SKM-1 treated with dmso at 0.1 percent for 144 hours (cell line): ENCODE results near the gene PITPNM3.
"Not testable (repeated sequence)": the region's sequence is repeated elsewhere in the genome, so short reads cannot be mapped to it uniquely, and the experiment has no call there.

Experiments used
- DNase-seq: peaks from one replicate; lab custom pipeline; 2025; ENCODE audit not compliant: unreplicated experiment; lab: John Stamatoyannopoulos, UW

The PITPNM3 gene

DNA sequence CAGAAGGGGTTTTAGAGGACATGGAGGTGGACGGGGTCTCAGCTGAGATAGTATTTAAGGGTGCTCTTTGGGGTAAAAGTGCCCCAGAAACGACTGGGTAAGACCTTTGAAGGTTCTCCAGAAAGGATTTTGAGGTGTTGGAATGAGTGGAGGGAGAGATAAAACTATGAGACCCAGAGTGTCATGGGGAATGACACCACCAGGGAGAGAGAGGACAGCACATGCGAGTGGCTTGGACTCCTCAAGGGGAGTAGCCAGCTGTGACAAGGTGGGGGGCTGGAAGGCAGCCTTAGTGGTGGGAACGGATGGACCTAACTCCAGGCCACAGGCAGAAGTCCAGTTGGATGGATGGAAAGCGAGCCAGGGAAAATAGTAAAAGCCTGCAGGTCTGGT, 19.2 kb upstream of the PITPNM3 start:
- DNase-seq: no peak

GRCh38 chr17:6574687-6575595, 18.6 kb upstream of the PITPNM3 start:
- DNase-seq: peak; percentile 50

DNA sequence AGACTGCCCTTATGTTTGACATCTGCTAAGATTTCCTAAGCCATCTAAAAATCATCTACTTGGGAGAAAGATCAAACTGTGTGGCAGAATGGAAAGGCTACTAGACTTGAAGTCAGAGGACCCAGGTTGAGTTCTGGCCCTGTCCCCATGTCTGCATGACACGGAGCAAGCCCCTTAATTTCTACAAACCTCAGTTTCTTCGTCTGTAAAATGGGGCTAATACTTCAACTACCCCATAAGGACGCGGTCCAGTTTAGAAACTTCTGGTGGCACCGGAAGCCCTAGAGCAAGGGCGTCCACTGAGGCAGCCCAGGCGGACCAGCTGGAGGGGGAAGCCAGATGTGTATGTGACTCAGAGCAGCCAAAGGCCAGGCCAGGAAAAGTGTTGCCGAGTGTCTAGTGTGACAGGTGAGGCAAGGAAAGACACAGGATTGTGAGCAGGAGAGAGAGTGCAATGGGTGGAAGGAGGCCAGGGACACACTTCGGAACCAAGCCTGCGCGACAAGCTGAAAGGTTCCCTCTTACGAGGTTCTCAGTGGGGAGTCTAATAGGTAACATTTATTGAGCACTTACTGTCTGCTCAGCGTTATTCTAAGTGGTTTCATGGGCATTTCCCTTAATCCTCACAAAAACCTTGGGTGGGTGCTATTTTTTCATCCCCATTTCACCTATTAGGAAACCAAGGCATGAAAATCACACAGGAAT, 17.8 kb upstream of the PITPNM3 start:
- no peak for DNase-seq

GRCh38 chr17:6573495-6573894, 17.1 kb upstream of the PITPNM3 start:
- not testable (repeated sequence) for DNase-seq

DNA sequence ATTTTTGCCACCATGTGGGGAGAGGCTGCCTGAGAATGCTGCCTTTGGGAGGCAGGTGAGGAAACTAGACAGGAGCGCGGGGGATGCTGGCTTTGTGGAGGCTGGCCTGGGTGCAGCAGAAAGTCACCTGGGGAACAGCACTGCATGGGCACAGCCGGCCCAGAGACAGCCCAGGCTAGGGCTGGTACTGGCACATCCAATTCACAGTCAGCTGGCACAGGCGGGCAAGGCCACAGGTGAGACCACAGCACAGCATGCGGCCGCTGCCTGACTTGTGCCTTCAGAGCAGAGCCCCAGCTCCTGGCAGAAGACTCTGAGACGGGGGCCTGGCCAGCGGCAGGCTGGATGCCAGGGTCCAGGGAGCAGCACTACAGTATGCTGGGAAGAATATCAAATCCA, 16.6 kb upstream of the PITPNM3 start:
- DNase-seq: no peak

DNA sequence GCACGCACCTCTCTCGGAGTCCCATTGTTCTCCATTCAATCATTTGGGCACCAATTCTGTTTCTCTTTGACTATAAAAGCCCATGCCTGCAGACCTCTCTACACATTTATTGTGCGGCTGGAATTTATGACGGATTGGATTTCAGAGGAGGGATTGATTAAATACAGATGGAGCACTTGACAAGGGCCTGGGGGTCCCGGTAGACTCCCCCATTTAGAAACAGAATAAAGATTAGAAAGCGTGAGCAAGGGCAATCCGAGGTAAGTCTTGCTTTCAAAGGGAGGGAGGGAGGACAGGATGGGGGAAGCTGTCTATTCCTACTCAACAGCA, 15.1 kb upstream of the PITPNM3 start:
- no peak for DNase-seq

DNA sequence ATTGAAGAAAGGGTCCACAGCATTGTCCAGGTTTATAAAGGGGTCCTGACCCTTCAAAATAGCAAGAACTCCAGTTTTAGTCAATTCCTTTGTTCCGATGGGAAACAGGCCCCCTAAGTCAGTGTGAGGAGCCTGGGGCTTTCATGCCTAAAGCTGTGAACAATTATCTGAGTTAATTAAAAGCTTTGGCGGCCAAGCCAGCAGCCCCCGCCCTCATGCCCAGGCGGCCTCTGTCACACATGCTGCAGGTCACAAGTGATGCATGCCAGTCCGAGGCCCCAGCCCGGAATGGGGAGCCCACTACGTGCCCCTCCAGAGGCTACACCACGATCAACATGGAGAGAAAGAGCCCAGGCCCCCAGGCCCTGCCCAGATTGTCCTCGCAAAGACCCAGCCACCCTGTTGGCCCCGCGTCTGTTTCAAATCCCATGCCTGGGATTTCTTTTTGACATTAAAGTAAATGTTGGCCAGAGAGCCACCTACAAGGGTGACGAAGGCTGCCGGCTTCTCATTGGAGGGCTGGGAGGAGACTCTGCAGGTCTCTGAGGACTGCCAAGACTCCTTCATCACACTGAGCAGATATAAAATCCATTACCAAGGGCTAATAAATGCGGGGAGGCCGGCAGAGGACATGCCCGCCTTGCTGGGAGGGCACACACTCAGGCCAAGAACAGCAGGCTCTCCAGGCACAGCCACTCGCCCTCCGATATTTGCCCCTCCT, 14.5 kb upstream of the PITPNM3 start:
- DNase-seq: no peak

- DNase-seq: no peak
Observed at GRCh38 chr17:6569370-6570285, 13.3 kb upstream of the PITPNM3 start.

DNA sequence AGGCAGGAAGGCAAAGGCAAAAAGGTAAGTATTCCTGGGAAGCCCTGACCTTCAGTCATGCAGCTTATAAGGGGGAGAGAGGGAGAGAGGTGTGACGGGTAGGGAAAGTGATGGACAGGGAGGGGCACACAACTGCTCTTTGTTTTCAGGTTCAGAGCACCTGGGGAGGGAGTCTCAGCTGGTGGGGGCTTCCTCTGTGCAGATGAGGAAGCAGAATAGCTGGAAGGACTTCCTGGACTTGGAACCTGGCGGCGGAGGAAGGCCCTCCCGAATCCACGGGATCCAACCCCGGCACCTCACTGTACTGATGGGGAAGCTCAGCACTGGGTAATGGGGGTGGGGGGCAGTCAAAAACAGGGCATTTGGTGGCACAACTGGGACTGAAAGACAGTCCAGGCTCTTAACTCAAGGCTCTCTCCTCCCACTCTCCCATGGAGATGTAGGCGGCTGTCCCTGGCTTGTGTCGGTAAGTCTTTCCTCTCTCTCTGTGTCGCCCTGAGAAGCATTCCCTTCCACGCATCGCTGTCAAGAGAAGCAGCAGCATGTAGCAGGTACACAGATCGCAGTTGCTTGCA, 11.9 kb upstream of the PITPNM3 start:
- DNase-seq: no peak

GRCh38 chr17:6567528-6568183, 11.3 kb upstream of the PITPNM3 start:
- no peak for DNase-seq

DNA sequence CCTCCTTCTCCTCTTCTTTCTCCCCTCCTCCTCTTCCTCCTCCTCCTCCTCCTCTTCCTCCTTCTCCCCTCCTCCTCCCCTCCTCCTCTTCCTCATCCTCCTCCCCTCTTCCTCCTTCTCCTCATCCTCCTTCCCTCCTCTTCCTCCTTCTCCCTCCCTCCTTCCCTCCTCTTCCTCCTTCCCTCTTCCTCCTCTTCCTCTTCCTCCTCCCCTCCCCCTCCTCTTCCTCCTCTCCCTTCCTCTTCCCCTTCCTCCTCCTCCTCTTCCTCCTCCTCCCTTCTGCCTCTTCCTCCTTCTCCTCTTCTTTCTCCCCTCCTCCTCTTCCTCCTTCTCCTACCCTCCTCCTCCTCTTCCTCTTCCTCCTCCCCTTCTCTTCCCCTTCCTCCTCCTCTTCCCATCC, 5.1 kb upstream of the PITPNM3 start:
- DNase-seq: no peak

DNA sequence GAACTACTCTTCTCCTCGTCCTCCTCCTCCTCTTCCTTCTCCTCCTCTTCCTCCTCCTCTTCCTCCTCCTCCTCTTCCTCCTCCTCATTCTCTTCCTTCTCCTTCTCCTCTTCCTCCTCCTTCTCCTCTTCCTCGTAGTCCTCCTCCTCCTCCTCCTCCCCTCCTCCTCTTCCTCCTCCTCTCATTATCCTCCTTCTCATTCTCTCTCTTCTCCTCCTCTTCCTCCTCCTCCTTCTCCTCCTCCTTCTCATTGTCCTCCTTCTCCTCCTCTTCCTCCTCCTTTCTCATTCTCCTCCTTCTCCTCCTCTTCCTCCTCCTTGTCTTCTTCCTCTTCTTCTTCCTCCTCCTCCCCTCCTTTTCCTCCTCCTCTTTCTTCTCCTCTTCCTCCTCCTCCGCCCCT, 4.1 kb upstream of the PITPNM3 start:
- DNase-seq: no peak

- DNase-seq: no peak
Observed at GRCh38 chr17:6559753-6560215, 3.4 kb upstream of the PITPNM3 start.

DNA sequence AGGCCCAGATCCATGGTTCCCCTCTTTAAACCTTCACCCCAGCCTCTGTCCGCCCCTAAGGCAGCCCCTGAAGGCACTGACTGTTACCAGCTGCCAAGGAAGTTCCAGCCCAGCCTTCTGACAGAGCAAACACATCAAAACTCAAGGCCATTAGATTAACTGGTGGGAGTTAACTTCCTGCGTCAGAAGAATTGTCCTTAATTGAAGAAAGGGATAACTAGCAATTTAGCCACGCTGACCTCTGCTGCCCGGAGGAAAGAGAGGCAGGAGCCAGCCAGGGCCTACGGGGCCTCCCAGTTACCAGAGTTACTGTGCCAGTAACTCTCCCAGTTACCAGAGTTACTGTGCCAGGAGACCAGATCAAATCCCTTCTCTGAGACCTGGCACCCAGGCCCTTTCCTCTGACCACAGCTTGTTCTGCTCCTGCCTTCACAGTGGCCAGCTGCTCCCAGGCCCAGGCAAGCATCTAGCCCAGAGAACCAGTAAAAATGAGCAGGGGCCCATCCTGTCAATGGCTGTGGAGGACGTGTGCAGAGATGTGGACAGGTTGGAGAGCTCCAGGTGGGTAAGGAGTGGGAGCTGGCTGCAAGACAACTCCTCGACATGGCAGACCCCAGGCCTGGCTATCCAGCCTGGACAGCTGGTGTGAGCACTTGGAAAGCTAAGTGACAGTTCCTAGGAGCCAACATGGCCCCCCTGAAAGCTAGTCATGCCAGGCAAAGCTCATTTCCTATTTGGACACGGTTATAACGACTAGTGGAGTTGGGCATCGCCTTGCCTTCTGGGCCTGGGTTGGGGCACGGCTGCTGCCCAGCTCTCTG, 2.8 kb upstream of the PITPNM3 start:
- DNase-seq: no peak

- no peak for DNase-seq
Observed at GRCh38 chr17:6558276-6558675, 1.9 kb upstream of the PITPNM3 start.

DNA sequence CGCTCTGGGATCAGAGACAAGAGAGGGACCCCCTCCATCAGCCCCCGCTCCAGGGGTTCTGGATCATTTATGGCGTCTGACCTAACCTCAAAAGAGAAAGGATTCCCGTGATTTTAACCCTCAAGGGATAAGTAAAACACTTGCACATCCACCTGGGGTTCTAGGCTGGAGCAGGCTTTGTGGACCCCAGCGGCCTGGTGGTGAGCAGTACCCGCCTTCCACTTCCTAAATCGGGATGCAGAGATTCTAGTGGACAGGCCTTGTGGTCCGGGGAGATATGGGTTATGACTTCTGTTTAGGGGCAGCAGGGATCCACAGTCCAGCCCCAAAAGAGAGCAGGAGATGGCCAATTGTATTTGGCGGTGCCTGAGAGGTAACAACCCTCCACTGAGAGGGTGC, 684 bp upstream of the PITPNM3 start:
- DNase-seq: no peak

DNA sequence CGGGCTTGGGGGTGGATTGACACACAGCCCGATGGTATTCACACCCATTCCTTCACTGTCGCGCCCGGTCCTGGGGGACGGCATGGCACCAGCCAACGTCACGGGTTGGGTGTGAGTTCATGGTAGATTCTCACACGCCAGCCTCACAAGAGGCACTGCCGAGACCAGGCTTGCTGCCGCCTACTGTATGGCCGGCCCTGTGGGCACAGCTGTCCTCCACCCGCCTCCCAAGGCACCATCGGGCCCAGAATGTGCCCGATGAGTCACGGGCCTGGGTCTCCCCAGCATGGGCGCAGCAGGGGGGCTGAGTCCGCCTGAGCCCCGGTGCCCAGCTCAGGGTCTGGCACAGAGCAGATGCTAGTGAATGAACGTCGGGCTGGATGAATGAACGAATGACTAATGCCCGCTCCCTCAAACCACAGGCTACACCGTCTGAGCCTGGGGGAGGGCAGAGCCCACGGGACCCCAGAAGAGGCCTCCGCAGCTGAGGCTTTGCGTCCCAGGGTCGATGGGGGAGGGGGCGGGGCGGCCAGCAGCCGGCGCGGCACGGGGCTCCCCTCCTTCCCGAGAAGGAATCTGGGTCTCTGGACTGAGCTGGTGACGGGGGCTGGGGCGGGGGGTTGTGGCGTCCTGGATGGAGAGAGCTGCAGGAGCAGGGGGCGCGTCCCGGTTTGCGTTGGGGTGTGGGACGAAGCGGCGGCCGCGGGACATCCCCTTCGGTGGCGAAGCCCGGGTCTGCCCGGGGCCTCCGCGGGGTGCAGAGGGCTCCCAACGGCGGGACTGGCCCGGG, 829 bp downstream of the PITPNM3 start:
- DNase-seq: no peak

- DNase-seq: no peak
Observed at GRCh38 chr17:6554871-6555330, 1.5 kb downstream of the PITPNM3 start.
